Keratinocyte (primary cell): ENCODE measurements around the gene LMOD2.

ENCODE experiments used
- CTCF ChIP-seq, 3 experiments: IDR thresholded peaks in 1 of 3; conservative IDR thresholded peaks in 1 of 3; optimal IDR thresholded peaks in 1 of 3; 2 replicates in 2 of 3; 3 replicates in 1 of 3; pipeline versions ENCODE3 to v1.5.1; 2011; ENCODE audit warnings: low read length in 3 of 3, mild to moderate bottlenecking in 3 of 3, moderate library complexity in 2 of 3, control low read depth in 1 of 3, inconsistent platforms in 1 of 3; ENCODE audit not compliant: insufficient read depth in 2 of 3; ENCODE audit errors: extremely low read depth in 1 of 3
- EZH2 ChIP-seq: IDR thresholded peaks from one replicate; pipeline ENCODE4 v1.6.1; 2012; ENCODE audit warnings: inconsistent platforms, mild to moderate bottlenecking, low read length, moderate library complexity

GRCh38 chr7:123640583-123640982 is 15.1 kb upstream of the LMOD2 start:
- TF ChIP-seq CTCF (optimal IDR thresholded peaks at IDR 0.05 in 1 of 3, IDR thresholded peaks at IDR 0.05 in 1 of 3, conservative IDR thresholded peaks at IDR 0.05 in 1 of 3; ENCODE audit: extremely low read depth in 1 of 3, insufficient read depth in 2 of 3, low read length in 3 of 3) (no peak), EZH2 (no peak)
